HG02981 (cell line): ENCODE results near the gene THADA.
"Not testable (repeated sequence)": the region's sequence is repeated elsewhere in the genome, so short reads cannot be mapped to it uniquely, and the experiment has no call there.

Experiments used
- ATAC-seq: cut with Tn5 transposase; IDR thresholded peaks from one replicate; pipeline ENCODE4 v1.9.1; 2021; ENCODE audit warnings: mild to moderate bottlenecking, moderate library complexity; ENCODE audit not compliant: unreplicated experiment

Gene THADA

GRCh38 chr2:43288417-43289305, 307.2 kb downstream of the THADA start:
- ATAC-seq, result no peak

GRCh38 chr2:43285987-43286386, 309.9 kb downstream of the THADA start:
- no peak for ATAC-seq

- ATAC-seq, result no peak
Observed at GRCh38 chr2:43284967-43285366, 310.9 kb downstream of the THADA start.

- not testable (repeated sequence) for ATAC-seq
Observed at GRCh38 chr2:43284347-43284746, 311.5 kb downstream of the THADA start.

- ATAC-seq, result no peak
Observed at GRCh38 chr2:43280994-43281393, 314.8 kb downstream of the THADA start.

- no peak for ATAC-seq
Observed at GRCh38 chr2:43279317-43279840, 316.5 kb downstream of the THADA start.

GRCh38 chr2:43278564-43279220, 317.1 kb downstream of the THADA start:
- ATAC-seq, result no peak

GRCh38 chr2:43276962-43277391, 318.9 kb downstream of the THADA start:
- ATAC-seq, result no peak

GRCh38 chr2:43276266-43276941, 319.4 kb downstream of the THADA start:
- ATAC-seq, result no peak

- ATAC-seq, result no peak
Observed at GRCh38 chr2:43274721-43275120, 321.1 kb downstream of the THADA start.

GRCh38 chr2:43274055-43274454, 321.8 kb downstream of the THADA start:
- ATAC-seq, result no peak

GRCh38 chr2:43273529-43273928, 322.3 kb downstream of the THADA start:
- ATAC-seq, result no peak

GRCh38 chr2:43270930-43271615, 324.8 kb downstream of the THADA start:
- no peak for ATAC-seq

- ATAC-seq, result no peak
Observed at GRCh38 chr2:43270461-43270860, 325.4 kb downstream of the THADA start.

- ATAC-seq, result no peak
Observed at GRCh38 chr2:43269706-43270105, 326.1 kb downstream of the THADA start.

- no peak for ATAC-seq
Observed at GRCh38 chr2:43269074-43269572, 326.7 kb downstream of the THADA start.

- ATAC-seq, result no peak
Observed at GRCh38 chr2:43268066-43268953, 327.5 kb downstream of the THADA start.

GRCh38 chr2:43267381-43267780, 328.5 kb downstream of the THADA start:
- no peak for ATAC-seq

GRCh38 chr2:43266711-43267111, 329.1 kb downstream of the THADA start:
- ATAC-seq, result no peak

- no peak for ATAC-seq
Observed at GRCh38 chr2:43265421-43265820, 330.4 kb downstream of the THADA start.
